AG08396 (cell line): ENCODE data around the gene BTNL9.
"Not testable (repeated sequence)": the region's sequence is repeated elsewhere in the genome, so short reads cannot be mapped to it uniquely, and the experiment has no call there.

Experiments
- DNase-seq: peaks from one replicate; pipeline ENCODE4 v3.0.0; 2012; ENCODE audit warnings: low spot score, mixed read lengths

Gene BTNL9

DNA sequence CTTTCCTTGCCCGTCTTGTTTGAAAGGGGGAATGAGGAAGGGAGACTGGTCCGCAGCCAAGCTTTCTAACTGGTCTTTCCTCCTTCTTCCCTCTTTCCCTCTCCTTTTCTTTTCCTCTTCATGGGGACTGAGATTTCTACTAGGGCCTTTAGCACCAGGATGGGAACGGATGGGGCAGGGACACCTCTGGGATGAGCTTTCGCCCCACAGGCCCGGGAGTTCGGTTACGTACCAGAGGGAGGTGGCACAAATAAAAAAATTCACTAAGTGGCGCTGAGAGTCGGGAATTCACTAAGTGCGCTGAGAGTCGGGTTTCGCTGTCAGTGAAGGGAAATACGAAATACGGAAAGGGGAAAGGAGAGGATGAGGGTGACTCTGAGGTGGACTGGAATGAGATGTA is 21.6 kb downstream of the BTNL9 start:
- DNase-seq = peak; percentile 3

- no peak for DNase-seq
Measured at GRCh38 chr5:181062631-181063030, 22.6 kb downstream of the BTNL9 start.

DNA sequence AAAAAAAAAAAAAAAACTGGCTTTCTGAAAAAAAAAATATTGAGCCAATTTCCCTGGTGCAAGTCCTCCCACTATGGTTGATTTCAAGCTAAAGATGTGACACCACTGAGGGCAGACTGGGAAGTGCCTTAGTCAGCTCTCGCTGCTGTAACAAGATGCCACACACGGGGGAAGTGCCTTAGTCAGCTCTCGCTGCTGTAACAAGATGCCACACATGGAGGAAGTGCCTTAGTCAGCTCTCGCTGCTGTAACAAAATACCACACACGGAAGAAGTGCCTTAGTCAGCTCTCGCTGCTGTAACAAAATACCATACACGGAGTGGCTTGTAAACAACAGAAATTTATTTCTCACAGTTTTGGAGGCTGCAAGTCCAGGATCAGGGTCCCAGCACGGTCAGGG is 23.4 kb downstream of the BTNL9 start:
- no peak for DNase-seq

GRCh38 chr5:181064987-181065386 is 24.9 kb downstream of the BTNL9 start:
- DNase-seq = no peak

- DNase-seq = no peak
Measured at GRCh38 chr5:181069767-181070491, 29.9 kb downstream of the BTNL9 start.

DNA sequence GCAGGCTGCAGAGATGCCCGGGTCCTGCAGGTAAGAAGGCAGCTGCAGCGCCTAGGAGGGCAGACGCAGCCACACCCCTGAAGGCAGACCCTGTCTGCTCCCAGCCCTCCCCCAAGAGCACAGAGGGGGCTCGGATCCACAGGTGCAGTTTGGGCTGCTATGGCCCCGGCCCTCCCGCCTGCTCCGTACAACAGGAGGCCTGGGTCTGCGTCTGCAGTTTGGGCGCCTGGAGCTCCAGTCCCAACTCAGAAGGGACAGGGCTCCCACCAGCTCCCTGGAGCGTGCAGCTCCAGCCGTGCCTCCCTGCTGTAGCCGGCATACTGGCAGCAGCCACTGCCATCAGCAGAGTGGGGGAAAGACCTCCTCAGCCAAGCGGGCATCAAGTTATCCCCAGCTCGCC is 30.5 kb downstream of the BTNL9 start:
- DNase-seq = no peak

- no peak for DNase-seq
Measured at GRCh38 chr5:181071257-181071656, 31.2 kb downstream of the BTNL9 start.

GRCh38 chr5:181076920-181077319 is 36.9 kb downstream of the BTNL9 start:
- no peak for DNase-seq

DNA sequence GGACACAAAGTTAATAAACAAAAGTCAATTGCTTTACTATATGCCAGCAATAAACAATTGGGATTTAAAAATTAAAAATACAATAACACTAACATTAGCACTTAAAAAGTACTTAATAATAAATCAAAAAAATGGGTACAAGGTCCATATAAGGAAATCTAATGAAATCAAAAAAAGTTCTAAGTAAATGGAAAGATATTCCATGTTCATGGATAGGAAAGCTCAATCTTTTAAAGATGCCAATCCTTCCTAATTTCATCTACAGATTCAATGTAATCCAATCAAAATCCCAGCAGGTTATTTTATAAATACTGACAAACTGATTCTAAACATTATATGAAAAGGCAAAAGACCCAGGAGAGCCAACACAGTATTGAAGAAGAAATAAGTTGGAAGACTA is 41.9 kb downstream of the BTNL9 start:
- no peak for DNase-seq

- no peak for DNase-seq
Measured at GRCh38 chr5:181084621-181085195, 44.6 kb downstream of the BTNL9 start.

GRCh38 chr5:181086026-181086883 is 46.2 kb downstream of the BTNL9 start:
- DNase-seq = no peak

GRCh38 chr5:181086884-181087205 is 46.8 kb downstream of the BTNL9 start:
- no peak for DNase-seq

GRCh38 chr5:181087309-181087708 is 47.2 kb downstream of the BTNL9 start:
- DNase-seq = no peak

GRCh38 chr5:181088289-181088688 is 48.2 kb downstream of the BTNL9 start:
- DNase-seq = peak; percentile 33

DNA sequence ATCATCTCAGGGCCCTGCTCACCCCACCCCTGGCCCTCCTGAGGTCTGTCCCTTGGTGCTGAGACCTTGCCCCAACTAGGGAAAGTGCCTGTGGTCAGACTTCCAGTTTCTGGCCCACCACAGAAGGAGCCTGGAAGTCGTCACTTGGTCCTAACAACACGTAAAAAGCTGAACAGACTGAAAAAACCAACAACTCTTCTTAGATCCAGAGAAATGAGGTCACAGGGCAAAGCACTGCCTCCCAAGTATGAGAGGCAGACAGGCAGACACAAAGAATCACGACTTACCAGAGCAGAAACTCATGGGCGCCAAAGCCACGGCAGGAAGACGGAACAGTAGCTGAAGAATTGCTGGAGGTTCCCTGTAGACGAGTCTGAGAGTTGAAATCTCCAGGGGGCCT is 52.4 kb downstream of the BTNL9 start:
- no peak for DNase-seq

DNA sequence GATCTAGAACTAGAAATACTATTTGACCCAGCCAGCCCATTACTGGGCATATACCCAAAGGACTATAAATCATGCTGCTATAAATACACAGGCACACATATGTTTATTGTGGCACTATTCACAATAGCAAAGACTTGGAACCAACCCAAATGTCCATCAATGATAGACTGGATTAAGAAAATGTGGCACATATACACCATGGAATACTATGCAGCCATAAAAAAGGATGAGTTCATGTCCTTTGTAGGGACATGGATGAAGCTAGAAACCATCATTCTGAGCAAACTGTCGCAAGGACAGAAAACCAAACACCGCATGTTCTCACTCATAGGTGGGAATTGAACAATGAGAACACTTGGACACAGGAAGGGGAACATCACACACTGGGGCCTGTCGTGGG is 55.1 kb downstream of the BTNL9 start:
- not testable (repeated sequence) for DNase-seq

DNA sequence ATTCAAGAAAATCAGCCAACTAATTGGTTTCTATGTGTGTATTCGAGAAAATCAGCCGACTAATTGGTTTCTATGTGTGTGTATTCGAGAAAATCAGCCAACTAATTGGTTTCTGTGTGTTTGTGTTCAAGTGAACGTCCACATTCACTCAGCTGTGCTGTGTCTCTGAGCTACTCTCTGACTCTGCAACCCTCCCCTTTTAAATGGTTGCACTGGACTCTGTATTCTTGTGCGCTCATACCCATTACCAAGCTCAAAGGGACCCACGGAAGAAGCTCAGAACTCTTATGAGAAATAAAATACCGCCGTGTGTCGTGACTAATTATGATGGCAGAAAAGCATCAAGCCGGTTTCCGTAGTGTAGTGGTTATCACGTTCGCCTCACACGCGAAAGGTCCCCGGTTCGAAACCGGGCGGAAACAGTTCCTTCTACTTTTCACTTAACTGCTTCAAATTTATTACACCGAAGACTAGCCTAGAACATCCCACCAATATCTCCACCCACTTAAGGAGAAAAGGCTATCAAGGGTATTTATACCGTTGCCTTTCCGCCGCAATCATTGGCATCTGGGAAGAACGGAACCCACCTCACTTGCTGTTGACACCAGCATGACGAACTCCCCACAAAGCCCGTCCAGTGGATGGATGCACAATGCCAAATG is 56.8 kb downstream of the BTNL9 start:
- DNase-seq = not testable (repeated sequence)

DNA sequence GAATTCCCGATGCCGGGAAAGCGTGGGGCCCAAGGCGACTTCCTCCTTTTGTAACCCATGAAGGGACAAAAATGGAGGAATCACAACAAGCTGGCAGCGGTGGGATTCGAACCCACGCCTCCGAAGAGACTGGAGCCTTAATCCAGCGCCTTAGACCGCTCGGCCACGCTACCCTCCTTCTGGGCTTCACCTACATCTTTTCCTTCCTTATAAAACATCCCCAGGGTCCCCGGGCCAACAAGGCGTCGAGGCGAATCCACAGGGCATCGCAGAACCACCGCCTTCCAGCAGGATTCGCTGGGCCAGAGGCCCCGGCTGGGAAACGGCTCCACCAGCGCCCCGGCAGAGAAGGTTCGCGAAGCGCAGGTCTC is 57.3 kb downstream of the BTNL9 start:
- DNase-seq = not testable (repeated sequence)

GRCh38 chr5:181097759-181098491 is 57.9 kb downstream of the BTNL9 start:
- not testable (repeated sequence) for DNase-seq

- no peak for DNase-seq
Measured at GRCh38 chr5:181098762-181099601, 58.9 kb downstream of the BTNL9 start.

- no peak for DNase-seq
Measured at GRCh38 chr5:181099602-181100086, 59.6 kb downstream of the BTNL9 start.
